ENCODE measurements around the gene PAXX. TPM values are rescaled to one million over a fixed set of nuclear protein-coding genes. Genes with fewer than 3 reads are reported as not detected.
A peak's percentile ranks its signal among the peaks of the same experiment; 100 is the strongest.

The PAXX gene
- total RNA-seq, 2 experiments from 2014 or later = 60.5 to 61.8 TPM

GRCh38 chr9:136944519-136945332 lies 47.5 kb upstream of the PAXX start, which contains the start of the genes C8G and FBXW5:
Gene C8G, plus strand, starts transcription at chr9:136945243. Its CDS starts 78 bp downstream, at chr9:136945321.
Gene FBXW5, minus strand, starts transcription at chr9:136944738. Its CDS starts 655 bp downstream, at chr9:136944083.
- peak; percentile 93 for DNase-seq

GRCh38 chr9:136945333-136946227 lies 46.6 kb upstream of the PAXX start:
- POLR2A ChIA-PET = interaction anchor here (0.7 to 2.2 kb wide), 3 partner anchors 16 to 146 kb away, joined by 3 to 8 read pairs (median 3); no protein-coding TSS in a partner anchor
- H3K27ac Mint-ChIP-seq = no peak overlapping the region
- ATAC-seq (no peak), DNase-seq (no peak)
- no peak overlapping the region for H3K4me3 Mint-ChIP-seq
- H3K9me3 Mint-ChIP-seq = no peaks in the 10 kb centered on the region
- H3K4me1 Mint-ChIP-seq (ENCODE audit: low read depth) = peaks cover 14% of the 10 kb centered on the region
- no peaks in the 10 kb centered on the region for H3K27me3 Mint-ChIP-seq
- no peak for TF ChIP-seq CTCF (IDR thresholded peaks at IDR 0.05)
- CTCF ChIA-PET = interaction anchor here (0.6 to 5.3 kb wide), 3 partner anchors 84 to 89 kb away, joined by 3 to 82 read pairs (median 3); partner anchors contain the start of gene FUT7
- peaks cover 16% of the 10 kb centered on the region for H3K36me3 Mint-ChIP-seq (ENCODE audit: low read depth)
- intact Hi-C loops (cut with micrococcal nuclease) = no loop called here

More at GRCh38 chr9:136944519-136945332, 47.5 kb upstream of the PAXX start, which contains the start of the genes C8G and FBXW5:
- peak within 1 kb of the TSS; percentile 77 for H3K4me3 Mint-ChIP-seq
- intact Hi-C loops (cut with micrococcal nuclease) = no loop called here
- H3K27ac Mint-ChIP-seq = peak within 1 kb of the TSS; percentile 83
- no peaks in the 10 kb centered on the region for H3K27me3 Mint-ChIP-seq
- ATAC-seq = peak; percentile 89
- ChIA-PET CTCF (interaction anchor here (0.6 to 5.3 kb wide), 10 partner anchors 35 to 123 kb away, joined by 3 to 82 read pairs (median 3); partner anchors contain the start of genes FUT7 and TRAF2), POLR2A (interaction anchor here (0.6 to 1.4 kb wide), 8 partner anchors 12 to 491 kb away, joined by 3 to 5 read pairs (median 3); partner anchors contain the start of gene RABL6)
- no peaks in the 10 kb centered on the region for H3K9me3 Mint-ChIP-seq
- peaks cover 14% of the 10 kb centered on the region for H3K4me1 Mint-ChIP-seq (ENCODE audit: low read depth)
- peak; percentile 96 for TF ChIP-seq CTCF (IDR thresholded peaks at IDR 0.05)
- H3K36me3 Mint-ChIP-seq (ENCODE audit: low read depth) = peaks cover 17% of the 10 kb centered on the region

GRCh38 chr9:136946228-136947027 lies 45.8 kb upstream of the PAXX start:
- Mint-ChIP-seq H3K27ac (no peak overlapping the region), H3K27me3 (no peaks in the 10 kb centered on the region), H3K36me3 (ENCODE audit: low read depth) (peaks cover 13% of the 10 kb centered on the region), H3K4me1 (ENCODE audit: low read depth) (peaks cover 15% of the 10 kb centered on the region), H3K4me3 (no peak overlapping the region), H3K9me3 (no peaks in the 10 kb centered on the region)
- no peak for TF ChIP-seq CTCF (IDR thresholded peaks at IDR 0.05)
- ChIA-PET POLR2A (interaction anchor here (1.9 to 2.2 kb wide), 2 partner anchors 15 to 89 kb away, joined by 7 to 8 read pairs; no protein-coding TSS in a partner anchor), CTCF (interaction anchor here (0.8 to 5.3 kb wide), 5 partner anchors 25 to 159 kb away, joined by 3 to 82 read pairs (median 10); partner anchors contain the start of genes ABCA2 and AJM1)
- no peak for DNase-seq
- intact Hi-C loops (cut with micrococcal nuclease) = no loop called here
- ATAC-seq = no peak

GRCh38 chr9:136947028-136947891 lies 45.0 kb upstream of the PAXX start:
- Mint-ChIP-seq H3K4me3 (no peak overlapping the region), H3K36me3 (ENCODE audit: low read depth) (peaks cover 8% of the 10 kb centered on the region), H3K4me1 (ENCODE audit: low read depth) (peaks cover 15% of the 10 kb centered on the region), H3K27ac (no peak overlapping the region), H3K27me3 (no peaks in the 10 kb centered on the region), H3K9me3 (no peaks in the 10 kb centered on the region)
- ATAC-seq (no peak), DNase-seq (no peak)
- no peak for TF ChIP-seq CTCF (IDR thresholded peaks at IDR 0.05)
- CTCF ChIA-PET = interaction anchor here (0.8 to 5.3 kb wide), 24 partner anchors 12 to 160 kb away, joined by 3 to 82 read pairs (median 4); partner anchors contain the start of genes ABCA2, AJM1, CLIC3 and PAXX
- intact Hi-C loops (cut with micrococcal nuclease) = no loop called here
- POLR2A ChIA-PET = interaction anchor here (1.8 to 2.2 kb wide), 3 partner anchors 14 to 88 kb away, joined by 3 to 8 read pairs (median 7); no protein-coding TSS in a partner anchor
